Transverse colon (tissue), 4 donors: ENCODE results near the gene ST6GAL1. TPM values are rescaled to one million over a fixed set of nuclear protein-coding genes. Genes with fewer than 3 reads are reported as not detected.
A peak's percentile ranks its signal among the peaks of the same experiment; 100 is the strongest.

ENCODE experiments used
- DNase-seq: peaks from one replicate; pipeline ENCODE4 v3.0.0-alpha.2; 2019
- H3K27ac ChIP-seq, 4 donors: fragments of 200-600 bp; sonication (generic); 2 replicates each; pipeline ENCODE4 v1.5.1; 2016 to 2018; ENCODE audit warnings: inconsistent platforms in 4 of 4
- H3K27me3 ChIP-seq: fragments of 200-600 bp; sonication (generic); 2 replicates; pipeline ENCODE4 v1.5.1; 2017; ENCODE audit warnings: inconsistent platforms
- H3K36me3 ChIP-seq, 4 donors: fragments of 200-600 bp; sonication (generic); 2 replicates each; pipeline ENCODE4 v1.5.1; 2017 to 2019; ENCODE audit warnings: inconsistent platforms in 4 of 4
- H3K4me1 ChIP-seq, 4 donors: fragments of 200-600 bp; sonication (generic); 2 replicates each; pipeline ENCODE4 v1.5.1; 2017 to 2020; ENCODE audit warnings: inconsistent platforms in 4 of 4
- H3K4me3 ChIP-seq, 4 donors: fragments of 200-600 bp; sonication (generic); 1 replicate in 1 of 4; 2 replicates in 3 of 4; pipeline versions ENCODE4 v1.5.1 to v1.6.1; 2017 to 2019; ENCODE audit warnings: inconsistent platforms in 4 of 4
- H3K9me3 ChIP-seq, 2 donors: fragments of 200-600 bp; sonication (generic); 2 replicates each; pipeline ENCODE4 v1.5.1; 2017 to 2019; ENCODE audit warnings: inconsistent platforms in 2 of 2
- CTCF ChIP-seq, 5 experiments: fragments of 200-600 bp in 3 of 5; fragments of 450-650 bp in 2 of 5; sonication (generic) in 3 of 5; IDR thresholded peaks; 1 replicate in 2 of 5; 2 replicates in 3 of 5; pipeline ENCODE4 v1.5.1; 2016 to 2017; ENCODE audit warnings: antibody characterized with exemption in 5 of 5, inconsistent platforms in 3 of 5, mild to moderate bottlenecking in 2 of 5, moderate library complexity in 1 of 5
- EP300 ChIP-seq: sonication (generic); formaldehyde crosslinking; IDR thresholded peaks from one replicate; pipeline ENCODE4 v1.6.1; 2017; ENCODE audit warnings: antibody characterized with exemption, low read depth
- POLR2A ChIP-seq: fragments of 450-650 bp; IDR thresholded peaks from one replicate; pipeline ENCODE4 v1.6.1; 2016; ENCODE audit warnings: antibody characterized with exemption, mild to moderate bottlenecking, moderate library complexity
- POLR2AphosphoS5 ChIP-seq, 3 donors: sonication (generic); formaldehyde crosslinking; IDR thresholded peaks; one replicate each; pipeline ENCODE4 v1.6.1; 2016; ENCODE audit warnings: antibody characterized with exemption in 3 of 3
- WGBS, 2 donors: methylation state at CpG; one replicate each; pipeline ENCODE4 v1.1.5; 2018; ENCODE audit warnings: low coverage in 1 of 2; 5-methylcytosine and 5-hydroxymethylcytosine counted together
- in situ Hi-C, 4 donors: fragments of 200-750 bp; cut with MboI; loops; one replicate each; pipeline versions ENCODE4 v1.15.0 to v1.15.1; 2017; ENCODE audit warnings: low sequenced_read_pairs in 3 of 4, low pct_ligation_motif_present in 1 of 4, low pct_unique_long_range_greater_than_20kb in 1 of 4
- intact Hi-C: fragments of 100-400 bp; cut with DNase I; formaldehyde crosslinking; loops from one replicate; pipeline ENCODE4 v1.15.1; 2023; ENCODE audit warnings: low total_unique reads
- total RNA-seq, 4 donors: library from RNA; depleted of rRNA; stranded (reverse); fragments of >200 nt; gene quantifications; one replicate each; pipeline ENCODE4 v1.1.0, GENCODE V29; 2016

ST6GAL1 gene
- total RNA-seq, 4 donors from 2014 or later: 22.4 to 50.5 (median 31.2) TPM

DNA sequence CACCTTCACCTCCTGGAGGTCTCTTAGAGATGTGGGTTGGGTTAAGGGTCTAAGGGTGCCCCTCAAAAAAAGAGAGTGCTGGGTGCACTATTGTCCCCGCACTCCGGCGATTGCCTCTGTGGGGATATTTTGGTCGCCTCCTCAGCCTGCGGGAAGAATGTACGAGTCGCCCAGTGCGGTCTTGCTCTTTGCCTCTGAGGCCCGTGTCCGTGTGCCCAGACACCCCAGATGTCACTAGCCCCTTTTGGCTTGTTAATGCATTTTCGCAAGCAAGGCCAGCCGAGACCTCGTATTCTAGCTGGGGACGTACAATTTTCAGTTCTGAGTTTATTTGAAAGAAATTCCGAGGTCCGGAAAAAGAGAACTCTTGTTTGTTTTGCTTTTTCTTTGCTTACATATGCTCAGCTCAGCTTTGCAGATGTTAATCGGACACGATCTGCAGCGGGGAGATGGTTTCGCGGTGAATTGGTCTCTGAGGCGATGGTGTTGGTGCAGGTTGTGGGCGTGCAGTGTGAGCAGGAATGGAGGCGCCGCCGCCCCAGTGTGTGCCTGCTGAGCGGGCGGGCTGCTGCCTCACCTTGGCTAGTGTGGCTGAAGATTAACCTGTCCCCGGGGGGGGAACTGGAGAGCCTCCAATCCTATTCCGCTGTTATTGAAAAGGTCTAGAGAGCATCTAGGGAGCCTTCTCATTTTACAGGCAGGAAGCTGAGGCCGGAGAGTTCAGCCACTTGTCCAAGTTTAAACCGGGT is 1.4 kb downstream of the ST6GAL1 start:
- no peak for TF ChIP-seq POLR2AphosphoS5 (IDR thresholded peaks at IDR 0.05)
- no peak for TF ChIP-seq EP300
- TF ChIP-seq POLR2A: no peak
- no peak for TF ChIP-seq CTCF (IDR thresholded peaks at IDR 0.05)

GRCh38 chr3:186932281-186933181 is 2.2 kb downstream of the ST6GAL1 start:
- DNase-seq: no peak
- H3K27me3 ChIP-seq: no peaks in the 10 kb centered on the region
- in situ Hi-C loops: no loop called here
- intact Hi-C loops: no loop called here
- H3K27ac ChIP-seq: peak overlapping the region; percentile 74 to 85 (median 78)
- peaks cover 3 to 26% (median 16%) of the 10 kb centered on the region in 4 donors for H3K4me1 ChIP-seq
- H3K9me3 ChIP-seq: no peaks in the 10 kb centered on the region
- no peak for TF ChIP-seq EP300
- TF ChIP-seq POLR2AphosphoS5 (IDR thresholded peaks at IDR 0.05): no peak
- no peak for TF ChIP-seq CTCF (IDR thresholded peaks at IDR 0.05)
- TF ChIP-seq POLR2A: no peak
- H3K36me3 ChIP-seq: no peaks in the 10 kb centered on the region
- 55 to 59% methylated on average over 11 to 15 of the region's 15 CpGs for WGBS, 2 donors
- peak overlapping the region in 3 of 4 donors; percentile 60 to 93 (median 73) for H3K4me3 ChIP-seq

More for the DNA sequence above, 1.4 kb downstream of the ST6GAL1 start:
- in situ Hi-C loops: no loop called here
- Histone ChIP-seq H3K36me3 (no peaks in the 10 kb centered on the region), H3K4me3 (peak overlapping the region; percentile 60 to 93 (median 77)), H3K27ac (peak overlapping the region; percentile 74 to 85 (median 78)), H3K4me1 (peaks cover 3 to 26% (median 16%) of the 10 kb centered on the region in 4 donors), H3K27me3 (no peaks in the 10 kb centered on the region), H3K9me3 (no peaks in the 10 kb centered on the region)
- DNase-seq: peak; percentile 64
- WGBS, 2 donors: 0 to 4% methylated on average over 1 to 32 of the region's 32 CpGs
- intact Hi-C loops: no loop called here

DNA sequence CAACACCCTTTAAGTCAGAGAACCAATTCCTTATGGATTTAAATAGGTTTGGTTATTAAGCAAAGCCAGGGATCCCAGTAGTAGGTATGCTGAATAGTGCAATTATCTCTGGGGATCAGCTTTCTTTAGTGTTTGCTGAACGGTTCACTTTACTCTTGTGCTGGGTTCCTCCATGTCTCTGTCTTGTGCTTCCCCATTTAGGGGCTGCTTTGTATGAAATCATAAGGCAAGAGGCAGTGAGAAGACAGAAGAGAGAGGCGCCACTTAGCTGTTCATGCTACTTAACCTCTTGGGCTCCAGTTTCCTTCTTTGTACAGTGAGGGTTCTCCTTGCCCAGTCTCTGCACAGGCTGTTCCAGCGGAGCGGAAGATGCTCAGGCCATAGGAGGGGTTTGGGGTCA is 3.5 kb downstream of the ST6GAL1 start:
- Histone ChIP-seq H3K36me3 (no peaks in the 10 kb centered on the region), H3K4me3 (no peak overlapping the region), H3K27ac (no peak overlapping the region), H3K4me1 (peaks cover 3 to 26% (median 16%) of the 10 kb centered on the region in 4 donors), H3K9me3 (no peaks in the 10 kb centered on the region), H3K27me3 (no peaks in the 10 kb centered on the region)
- TF ChIP-seq CTCF (IDR thresholded peaks at IDR 0.05) (no peak), EP300 (no peak), POLR2A (no peak), POLR2AphosphoS5 (IDR thresholded peaks at IDR 0.05) (no peak)
- DNase-seq: no peak
- intact Hi-C loops (no loop called here), in situ Hi-C loops (no loop called here)
- 89 to 92% methylated on average over 2 to 4 of the region's 4 CpGs for whole genome bisulfite sequencing, 2 donors

DNA sequence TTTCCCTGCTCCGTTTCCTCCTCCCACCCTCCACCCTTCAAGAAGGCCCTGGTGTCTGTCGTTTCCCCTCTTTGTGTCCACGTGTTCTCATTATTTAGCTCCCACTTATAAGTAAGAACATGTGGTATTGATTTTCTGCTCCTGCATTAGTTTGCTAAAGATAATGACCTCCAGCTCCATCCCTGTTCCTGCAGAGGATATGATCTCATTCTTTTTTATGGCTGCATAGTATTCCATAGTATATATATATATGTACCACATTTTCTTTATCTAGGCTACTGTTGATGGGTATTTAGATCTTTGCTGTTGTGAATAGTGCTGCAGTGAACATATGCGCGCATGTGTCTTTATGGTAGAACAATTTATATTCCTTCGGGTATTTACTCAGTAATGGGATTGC is 4.8 kb downstream of the ST6GAL1 start:
- 93 to 98% methylated on average over 5 to 6 of the region's 6 CpGs for WGBS, 2 donors
- intact Hi-C loops: no loop called here
- no peaks in the 10 kb centered on the region for H3K36me3 ChIP-seq
- H3K27me3 ChIP-seq: no peaks in the 10 kb centered on the region
- no peak overlapping the region for H3K27ac ChIP-seq
- no peak for DNase-seq
- in situ Hi-C loops: no loop called here
- TF ChIP-seq CTCF (IDR thresholded peaks at IDR 0.05) (no peak), POLR2A (no peak), EP300 (no peak), POLR2AphosphoS5 (IDR thresholded peaks at IDR 0.05) (no peak)
- peaks cover 3 to 25% (median 14%) of the 10 kb centered on the region in 4 donors for H3K4me1 ChIP-seq
- H3K9me3 ChIP-seq: no peaks in the 10 kb centered on the region
- H3K4me3 ChIP-seq: no peak overlapping the region
